ENCODE data around the gene C11orf65. TPM values are rescaled to one million over a fixed set of nuclear protein-coding genes. Genes with fewer than 3 reads are reported as not detected.
"Not testable (repeated sequence)": the region's sequence is repeated elsewhere in the genome, so short reads cannot be mapped to it uniquely, and the experiment has no call there.

C11orf65 gene
- total RNA-seq, 2 experiments from 2014 or later: 1.4 to 1.7 TPM

DNA sequence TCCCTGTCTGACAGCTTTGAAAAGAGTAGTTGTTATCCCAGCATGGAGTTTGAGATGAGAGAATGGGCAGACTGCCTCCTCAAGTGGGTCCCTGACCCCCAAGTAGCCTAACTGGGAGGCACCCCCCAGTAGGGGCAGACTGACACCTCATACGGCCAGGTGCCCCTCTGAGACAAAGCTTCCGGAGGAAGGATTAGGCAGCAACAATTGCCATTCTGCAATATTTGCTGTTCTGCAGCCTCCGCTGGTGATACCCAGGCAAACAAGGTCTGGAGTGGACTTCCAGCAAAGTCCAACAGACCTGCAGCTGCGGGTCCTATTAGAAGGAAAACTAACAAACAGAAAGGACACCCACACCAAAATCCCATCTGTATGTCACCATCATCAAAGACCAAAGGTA is 25.9 kb downstream of the C11orf65 start:
- H3K27me3 Mint-ChIP-seq; H3K4me3 Mint-ChIP-seq; H3K36me3 Mint-ChIP-seq (ENCODE audit: low read depth); H3K27ac Mint-ChIP-seq; H3K4me1 Mint-ChIP-seq; POLR2A ChIA-PET; DNase-seq: not testable (repeated sequence)
- H3K9me3 Mint-ChIP-seq: peaks cover 10% of the 10 kb centered on the region
- CTCF ChIA-PET: interaction anchor here (0.6 kb wide), 1 partner anchor 206 kb away, joined by 3 read pairs; no protein-coding TSS in a partner anchor

DNA sequence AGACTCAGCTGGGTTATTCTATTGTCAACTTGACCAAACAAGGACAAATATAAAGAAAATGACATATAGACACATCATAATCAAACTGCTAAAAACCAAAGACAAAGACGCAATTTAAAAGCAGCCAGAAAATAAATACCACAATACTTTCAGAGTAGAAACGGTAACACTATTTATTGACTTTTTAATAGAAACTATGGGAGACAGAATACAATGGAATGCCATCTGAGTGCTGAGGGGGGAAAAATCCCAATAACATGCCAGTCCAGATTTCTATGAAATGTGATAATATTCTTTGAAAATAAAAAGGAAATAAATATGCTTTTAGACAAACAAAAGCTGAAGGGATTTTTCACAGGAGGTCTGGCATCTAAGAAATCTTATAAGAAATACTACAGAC is 30.7 kb downstream of the C11orf65 start:
- Mint-ChIP-seq H3K9me3 (peaks cover 7% of the 10 kb centered on the region), H3K4me1 (no peaks in the 10 kb centered on the region), H3K27me3 (no peaks in the 10 kb centered on the region), H3K27ac (no peak overlapping the region), H3K36me3 (ENCODE audit: low read depth) (no peaks in the 10 kb centered on the region), H3K4me3 (no peak overlapping the region)
- CTCF ChIA-PET: no interaction called here
- POLR2A ChIA-PET: no interaction called here
- no peak for DNase-seq

DNA sequence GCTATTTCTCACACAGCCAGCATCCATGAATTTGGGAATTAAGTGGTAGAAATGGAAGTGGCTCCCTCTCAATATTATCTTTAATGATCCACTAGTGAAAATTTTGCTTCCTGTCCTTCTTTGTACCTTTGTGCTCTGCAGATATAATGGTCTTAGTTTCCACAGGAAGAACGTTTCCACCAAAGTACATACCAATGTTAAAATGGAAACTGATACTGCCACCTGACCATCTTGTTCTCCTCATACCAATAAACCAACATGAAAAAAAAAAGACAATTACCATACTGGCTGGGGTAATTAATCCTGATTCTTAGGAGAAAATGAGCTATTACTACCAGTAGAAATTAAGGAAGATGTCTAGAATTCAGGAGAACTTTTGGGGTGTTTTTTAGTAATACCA is 32.3 kb downstream of the C11orf65 start:
- ChIA-PET POLR2A (interaction anchor here (0.6 kb wide), 1 partner anchor 11 kb away, joined by 4 read pairs; no protein-coding TSS in a partner anchor), CTCF (interaction anchor here (0.7 kb wide), 1 partner anchor 43 kb away, joined by 3 read pairs; no protein-coding TSS in a partner anchor)
- Mint-ChIP-seq H3K4me3 (no peak overlapping the region), H3K4me1 (no peaks in the 10 kb centered on the region), H3K27ac (no peak overlapping the region), H3K27me3 (no peaks in the 10 kb centered on the region), H3K9me3 (peaks cover 5% of the 10 kb centered on the region), H3K36me3 (ENCODE audit: low read depth) (no peaks in the 10 kb centered on the region)
- DNase-seq: no peak

DNA sequence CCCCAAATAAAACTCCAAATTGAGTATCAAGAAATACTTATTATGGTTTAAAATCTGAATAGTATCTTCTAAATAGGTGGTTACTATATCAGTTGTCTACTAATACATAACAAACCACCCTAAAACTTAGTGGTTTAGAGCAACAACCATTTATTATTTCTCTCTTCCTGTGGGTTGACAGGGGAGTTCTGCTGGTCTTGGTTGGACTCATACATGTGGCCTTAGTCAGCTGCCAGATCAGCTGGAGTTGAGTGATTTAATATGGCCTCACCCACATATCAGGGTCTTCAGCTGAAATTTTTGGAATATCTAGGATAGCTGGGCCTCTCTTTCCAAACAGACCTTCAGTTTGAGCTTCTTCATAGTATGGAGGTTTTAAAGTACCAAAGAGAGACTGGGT is 34.5 kb downstream of the C11orf65 start:
- CTCF ChIA-PET: no interaction called here

DNA sequence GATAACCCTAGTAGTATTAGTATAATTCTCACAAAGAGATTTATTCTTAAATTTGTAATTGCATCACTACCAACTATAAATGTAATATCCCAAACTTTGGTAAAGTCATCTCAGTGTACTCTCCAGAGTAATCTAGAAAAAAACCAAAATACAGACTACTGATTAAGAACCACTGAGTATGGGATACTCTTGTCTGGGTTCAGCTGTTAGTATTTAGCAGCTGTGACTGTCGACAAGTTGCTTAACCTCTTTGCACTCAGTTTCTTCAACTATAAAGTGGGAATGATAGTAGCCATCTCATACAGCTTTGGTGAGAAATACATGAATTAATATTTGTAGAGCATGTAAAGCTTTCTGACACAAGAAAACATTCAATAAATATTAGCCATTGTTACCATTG is 35.3 kb downstream of the C11orf65 start:
- Mint-ChIP-seq H3K9me3 (peaks cover 3% of the 10 kb centered on the region), H3K27me3 (no peaks in the 10 kb centered on the region), H3K27ac (no peak overlapping the region), H3K4me1 (no peaks in the 10 kb centered on the region), H3K36me3 (ENCODE audit: low read depth) (no peaks in the 10 kb centered on the region), H3K4me3 (no peak overlapping the region)
- CTCF ChIA-PET: no interaction called here
- POLR2A ChIA-PET: no interaction called here
- DNase-seq: no peak

More for the DNA sequence above, 34.5 kb downstream of the C11orf65 start:
- H3K27ac Mint-ChIP-seq: no peak overlapping the region
- H3K9me3 Mint-ChIP-seq: peaks cover 5% of the 10 kb centered on the region
- H3K4me3 Mint-ChIP-seq: no peak overlapping the region
- no peaks in the 10 kb centered on the region for H3K36me3 Mint-ChIP-seq (ENCODE audit: low read depth)
- no peaks in the 10 kb centered on the region for H3K27me3 Mint-ChIP-seq
- H3K4me1 Mint-ChIP-seq: no peaks in the 10 kb centered on the region
- POLR2A ChIA-PET: no interaction called here
- DNase-seq: no peak

DNA sequence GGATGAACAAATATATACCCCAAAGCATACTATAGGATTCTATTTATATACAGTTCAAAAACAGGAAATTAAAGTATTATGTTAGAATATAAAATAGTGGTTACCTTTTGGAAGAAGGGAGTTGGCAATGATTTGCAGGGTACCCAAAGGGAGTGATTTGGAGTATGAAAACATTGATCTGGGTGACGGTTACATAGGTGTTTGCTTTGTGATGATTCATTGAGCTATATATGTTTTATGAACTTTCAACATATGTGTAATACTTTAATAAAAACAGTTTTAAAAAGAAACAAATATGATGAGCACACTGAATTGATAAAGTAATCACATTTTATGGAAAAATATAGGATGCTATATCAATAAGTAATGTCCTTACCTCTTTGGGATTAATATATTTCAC is 36.0 kb downstream of the C11orf65 start:
- CTCF ChIA-PET: no interaction called here
- no peak overlapping the region for H3K4me3 Mint-ChIP-seq
- DNase-seq: no peak
- H3K9me3 Mint-ChIP-seq: peaks cover 7% of the 10 kb centered on the region
- no peaks in the 10 kb centered on the region for H3K27me3 Mint-ChIP-seq
- H3K27ac Mint-ChIP-seq: no peak overlapping the region
- H3K36me3 Mint-ChIP-seq (ENCODE audit: low read depth): no peaks in the 10 kb centered on the region
- POLR2A ChIA-PET: no interaction called here
- no peaks in the 10 kb centered on the region for H3K4me1 Mint-ChIP-seq

DNA sequence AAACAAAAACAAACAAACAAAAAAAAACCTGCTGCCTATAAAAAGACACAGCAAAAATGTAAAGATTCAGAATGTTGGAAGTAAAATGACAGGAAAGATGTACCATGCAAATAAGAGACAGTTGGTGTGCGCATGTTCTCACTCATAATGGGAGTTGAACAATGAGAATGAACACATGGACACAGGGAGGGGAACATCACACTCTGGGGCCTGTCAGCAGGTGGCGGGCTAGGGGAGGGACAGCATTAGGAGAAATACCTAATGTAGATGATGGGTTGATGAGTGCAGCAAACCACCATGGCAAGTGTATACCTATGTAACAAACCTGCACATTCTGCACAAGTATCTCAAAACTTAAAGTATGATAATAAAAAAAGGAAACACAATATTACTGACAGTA is 49.8 kb downstream of the C11orf65 start:
- CTCF ChIA-PET; H3K4me1 Mint-ChIP-seq; H3K4me3 Mint-ChIP-seq; H3K27me3 Mint-ChIP-seq; POLR2A ChIA-PET; H3K27ac Mint-ChIP-seq; H3K36me3 Mint-ChIP-seq (ENCODE audit: low read depth): not testable (repeated sequence)
- peak; percentile 34 for DNase-seq
- H3K9me3 Mint-ChIP-seq: peaks cover 12% of the 10 kb centered on the region

DNA sequence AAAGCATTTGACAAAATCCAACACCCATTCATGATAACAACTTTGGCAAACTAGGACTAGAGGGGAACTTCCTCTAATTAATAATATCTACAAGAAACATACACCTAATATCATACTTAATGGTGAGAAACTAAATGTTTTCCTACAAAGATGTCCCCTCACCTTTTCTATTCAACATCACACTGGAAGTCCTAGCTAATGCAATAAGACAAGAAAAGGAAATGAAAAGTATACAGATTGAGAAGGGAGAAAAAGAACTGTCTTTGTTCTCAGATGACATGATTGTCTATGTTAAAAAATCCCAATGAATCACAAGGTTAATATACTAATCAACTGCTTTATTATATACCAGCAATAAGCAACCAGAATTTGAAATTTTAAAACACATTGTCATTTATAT is 52.4 kb downstream of the C11orf65 start:
- Mint-ChIP-seq H3K27ac (no peak overlapping the region), H3K4me3 (no peak overlapping the region), H3K4me1 (peaks cover 5% of the 10 kb centered on the region), H3K9me3 (peaks cover 12% of the 10 kb centered on the region), H3K27me3 (no peaks in the 10 kb centered on the region), H3K36me3 (ENCODE audit: low read depth) (no peaks in the 10 kb centered on the region)
- ChIA-PET CTCF (no interaction called here), POLR2A (no interaction called here)
- no peak for DNase-seq

DNA sequence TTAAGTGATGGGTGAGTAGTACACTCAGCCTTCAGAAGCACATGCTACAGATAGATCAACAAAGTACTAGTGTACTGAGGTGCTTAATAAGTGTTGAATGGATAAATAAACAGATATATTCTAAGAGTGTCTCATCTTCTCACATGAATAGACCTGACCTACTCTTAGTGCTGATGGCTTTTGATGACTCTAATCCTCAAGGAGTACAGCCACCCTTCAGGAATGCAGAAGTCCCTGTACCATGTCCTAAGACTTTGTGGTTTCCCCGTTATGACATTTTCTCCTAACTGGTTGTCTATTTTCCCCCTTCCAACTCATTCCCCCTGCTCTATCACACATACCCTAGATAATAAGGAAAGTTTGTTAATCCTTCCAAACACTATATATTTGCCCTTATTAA is 61.6 kb downstream of the C11orf65 start:
- ChIA-PET CTCF (no interaction called here), POLR2A (no interaction called here)
- no peaks in the 10 kb centered on the region for H3K36me3 Mint-ChIP-seq (ENCODE audit: low read depth)
- no peak overlapping the region for H3K27ac Mint-ChIP-seq
- no peaks in the 10 kb centered on the region for H3K9me3 Mint-ChIP-seq
- no peak for DNase-seq
- H3K4me3 Mint-ChIP-seq: no peak overlapping the region
- H3K27me3 Mint-ChIP-seq: no peaks in the 10 kb centered on the region
- H3K4me1 Mint-ChIP-seq: peaks cover 5% of the 10 kb centered on the region

DNA sequence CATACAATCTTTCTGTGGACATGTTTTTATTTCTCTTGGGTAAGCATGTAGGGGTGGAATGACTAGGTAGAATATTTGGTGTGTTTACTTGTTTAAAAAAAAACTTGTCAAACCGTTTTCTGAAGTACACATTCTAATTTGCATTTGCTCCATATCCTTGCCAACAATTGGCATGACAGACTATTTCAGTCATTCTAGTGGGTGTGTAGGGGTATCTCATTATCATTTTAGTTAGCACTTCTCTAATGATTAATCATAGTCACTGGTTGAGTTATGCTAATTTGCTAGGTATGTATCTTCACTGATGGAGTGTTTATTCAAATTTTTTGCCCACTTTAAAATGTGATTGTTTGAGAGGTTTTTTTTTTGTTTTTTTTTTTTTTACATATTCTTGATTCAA is 64.3 kb downstream of the C11orf65 start:
- DNase-seq: no peak
- Mint-ChIP-seq H3K4me1 (no peaks in the 10 kb centered on the region), H3K27ac (no peak overlapping the region), H3K36me3 (ENCODE audit: low read depth) (no peaks in the 10 kb centered on the region), H3K9me3 (no peaks in the 10 kb centered on the region), H3K27me3 (no peaks in the 10 kb centered on the region), H3K4me3 (no peak overlapping the region)
- CTCF ChIA-PET: no interaction called here
- POLR2A ChIA-PET: no interaction called here

DNA sequence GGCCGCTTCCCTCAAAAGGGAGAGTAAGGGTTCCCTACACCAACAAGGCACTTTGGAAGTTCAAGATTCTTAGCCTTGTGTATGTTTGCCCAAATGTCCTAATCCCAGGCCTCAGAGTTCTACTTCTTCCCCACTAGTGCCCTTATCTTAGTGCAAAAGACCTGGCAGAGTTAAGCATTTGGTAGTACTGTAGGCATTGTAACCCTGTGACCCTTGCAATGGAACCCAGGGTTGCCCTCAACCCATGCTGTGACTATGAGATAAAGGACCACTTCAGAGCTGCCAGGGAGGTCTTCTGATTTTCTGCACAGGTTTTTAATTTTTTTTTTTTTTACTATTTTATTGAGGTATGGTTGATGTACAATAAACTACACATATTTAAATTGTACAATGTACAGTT is 65.1 kb downstream of the C11orf65 start:
- POLR2A ChIA-PET: no interaction called here
- Mint-ChIP-seq H3K27me3 (no peaks in the 10 kb centered on the region), H3K4me3 (no peak overlapping the region), H3K36me3 (ENCODE audit: low read depth) (no peaks in the 10 kb centered on the region), H3K9me3 (no peaks in the 10 kb centered on the region), H3K4me1 (no peaks in the 10 kb centered on the region), H3K27ac (no peak overlapping the region)
- DNase-seq: no peak
- CTCF ChIA-PET: no interaction called here

DNA sequence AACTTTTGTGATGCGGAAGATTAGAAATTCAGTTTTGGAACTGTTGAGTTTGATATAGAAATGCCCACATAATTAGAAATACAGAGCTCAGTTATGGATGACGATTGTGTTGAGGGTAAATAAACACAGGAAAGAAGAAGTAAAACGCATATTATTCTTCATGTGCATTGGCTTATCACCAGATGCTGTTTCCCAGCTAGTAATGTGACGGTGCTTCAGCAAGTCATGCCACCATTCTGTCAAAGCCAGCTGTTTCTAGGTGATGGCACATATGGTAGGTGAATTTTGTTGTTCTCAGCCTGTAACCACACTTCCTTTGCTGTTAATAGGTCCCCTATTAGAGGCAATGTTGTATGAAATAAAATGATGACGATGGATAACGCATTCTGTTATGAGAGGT is 68.9 kb downstream of the C11orf65 start:
- ChIA-PET POLR2A (no interaction called here), CTCF (no interaction called here)
- Mint-ChIP-seq H3K27me3 (no peaks in the 10 kb centered on the region), H3K27ac (no peak overlapping the region), H3K4me1 (no peaks in the 10 kb centered on the region), H3K36me3 (ENCODE audit: low read depth) (no peaks in the 10 kb centered on the region), H3K9me3 (no peaks in the 10 kb centered on the region), H3K4me3 (no peak overlapping the region)
- DNase-seq: no peak

DNA sequence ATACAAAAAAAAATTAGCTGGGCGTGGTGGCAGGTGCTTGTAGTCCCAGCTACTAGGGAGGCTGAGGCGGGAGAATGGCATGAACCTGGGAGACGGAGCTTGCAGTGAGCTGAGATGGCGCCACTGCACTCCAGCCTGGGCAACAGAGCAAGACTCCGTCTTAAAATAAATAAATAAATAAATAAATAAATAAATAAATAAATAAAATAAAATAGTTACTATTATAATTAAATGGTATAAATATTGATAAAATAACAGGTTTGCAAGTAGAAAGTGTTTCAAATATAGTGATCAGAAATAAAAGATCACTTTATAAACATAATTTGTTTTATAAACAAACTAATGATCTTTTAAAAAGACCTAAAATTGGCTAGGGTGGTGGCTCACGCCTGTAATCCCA is 70.7 kb downstream of the C11orf65 start:
- H3K27me3 Mint-ChIP-seq; H3K4me1 Mint-ChIP-seq; H3K9me3 Mint-ChIP-seq; H3K36me3 Mint-ChIP-seq (ENCODE audit: low read depth); CTCF ChIA-PET; H3K4me3 Mint-ChIP-seq; DNase-seq; H3K27ac Mint-ChIP-seq; POLR2A ChIA-PET: not testable (repeated sequence)

DNA sequence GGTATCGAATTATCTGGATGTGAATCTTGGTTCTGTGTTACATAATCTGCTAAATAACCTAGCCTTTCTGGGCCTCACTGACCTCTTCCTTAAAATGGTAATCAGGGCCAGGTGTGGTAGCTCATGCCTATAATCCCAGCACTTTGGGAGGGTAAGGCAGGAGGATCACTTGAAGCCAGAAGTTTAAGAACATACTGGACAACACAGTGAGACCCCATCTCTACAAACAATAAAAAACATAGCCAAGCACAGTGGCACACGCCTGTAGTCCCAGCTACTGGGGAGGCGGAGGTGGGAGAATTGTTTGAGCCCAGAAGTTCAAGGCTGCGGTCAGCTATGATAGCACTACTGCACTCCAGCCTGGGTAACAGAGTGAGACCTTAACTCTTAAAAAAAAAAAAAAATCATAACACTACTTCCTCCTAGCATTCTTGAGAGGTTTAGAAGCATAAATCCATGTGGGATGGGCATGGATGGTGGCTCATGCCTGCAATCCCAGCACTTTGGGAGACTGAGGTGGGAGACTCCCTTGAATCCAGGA is 72.5 kb downstream of the C11orf65 start:
- CTCF ChIA-PET: no interaction called here
- no peak for DNase-seq
- Mint-ChIP-seq H3K4me1 (no peaks in the 10 kb centered on the region), H3K9me3 (no peaks in the 10 kb centered on the region), H3K4me3 (no peak overlapping the region), H3K36me3 (ENCODE audit: low read depth) (no peaks in the 10 kb centered on the region), H3K27me3 (no peaks in the 10 kb centered on the region), H3K27ac (no peak overlapping the region)
- POLR2A ChIA-PET: no interaction called here

Data from activated CD4-positive, alpha-beta T cell treated with anti-CD3 and anti-CD28 coated beads, Interleukin-2, amount 10 ng/mL, durations not matched to agents 7 days and 5 days (primary cell).